ENCODE data around the gene SMARCB1.

Gene SMARCB1

GRCh38 chr22:23781065-23781464 lies 5.7 kb upstream of the SMARCB1 start:
- DNase-seq = no peak

GRCh38 chr22:23781511-23782183 lies 5.1 kb upstream of the SMARCB1 start:
- DNase-seq = no peak

- no peak for DNase-seq
Observed at GRCh38 chr22:23782252-23782651, 4.5 kb upstream of the SMARCB1 start.

GRCh38 chr22:23782703-23783102 lies 4.1 kb upstream of the SMARCB1 start:
- no peak for DNase-seq

GRCh38 chr22:23783265-23784150 lies 3.3 kb upstream of the SMARCB1 start:
- no peak for DNase-seq

- DNase-seq = no peak
Observed at GRCh38 chr22:23784215-23784732, 2.5 kb upstream of the SMARCB1 start.

- no peak for DNase-seq
Observed at GRCh38 chr22:23786261-23786710, 480 bp upstream of the SMARCB1 start.

GRCh38 chr22:23787600-23787896 lies 782 bp downstream of the SMARCB1 start:
- DNase-seq = no peak

- DNase-seq = no peak
Observed at GRCh38 chr22:23787910-23788309, 1.1 kb downstream of the SMARCB1 start.

GRCh38 chr22:23789121-23789520 lies 2.4 kb downstream of the SMARCB1 start:
- no peak for DNase-seq

- DNase-seq = no peak
Observed at GRCh38 chr22:23789638-23790037, 2.9 kb downstream of the SMARCB1 start.

- DNase-seq = no peak
Observed at GRCh38 chr22:23790819-23791737, 4.3 kb downstream of the SMARCB1 start.

GRCh38 chr22:23791738-23792645 lies 5.2 kb downstream of the SMARCB1 start:
- no peak for DNase-seq

GRCh38 chr22:23793326-23793725 lies 6.6 kb downstream of the SMARCB1 start:
- DNase-seq = no peak

- no peak for DNase-seq
Observed at GRCh38 chr22:23796461-23796860, 9.7 kb downstream of the SMARCB1 start.

GRCh38 chr22:23800297-23801237 lies 13.8 kb downstream of the SMARCB1 start:
- DNase-seq = no peak

GRCh38 chr22:23801238-23801821 lies 14.6 kb downstream of the SMARCB1 start:
- no peak for DNase-seq

- DNase-seq = no peak
Observed at GRCh38 chr22:23801886-23802377, 15.2 kb downstream of the SMARCB1 start.

GRCh38 chr22:23803001-23803819 lies 16.4 kb downstream of the SMARCB1 start:
- DNase-seq = no peak
